Stimulated activated CD4-positive, alpha-beta T cell treated with anti-CD3 and anti-CD28 coated beads, TNF-alpha, amount 100 ng/mL, for 1 hour (primary cell): ENCODE results near the gene KCNC3.

Experiments used
- DNase-seq, 3 donors: peaks; one replicate each; pipeline ENCODE4 v3.0.0-alpha.2; 2020; ENCODE audit warnings: low read depth in 3 of 3, low spot score in 1 of 3

Gene KCNC3

DNA sequence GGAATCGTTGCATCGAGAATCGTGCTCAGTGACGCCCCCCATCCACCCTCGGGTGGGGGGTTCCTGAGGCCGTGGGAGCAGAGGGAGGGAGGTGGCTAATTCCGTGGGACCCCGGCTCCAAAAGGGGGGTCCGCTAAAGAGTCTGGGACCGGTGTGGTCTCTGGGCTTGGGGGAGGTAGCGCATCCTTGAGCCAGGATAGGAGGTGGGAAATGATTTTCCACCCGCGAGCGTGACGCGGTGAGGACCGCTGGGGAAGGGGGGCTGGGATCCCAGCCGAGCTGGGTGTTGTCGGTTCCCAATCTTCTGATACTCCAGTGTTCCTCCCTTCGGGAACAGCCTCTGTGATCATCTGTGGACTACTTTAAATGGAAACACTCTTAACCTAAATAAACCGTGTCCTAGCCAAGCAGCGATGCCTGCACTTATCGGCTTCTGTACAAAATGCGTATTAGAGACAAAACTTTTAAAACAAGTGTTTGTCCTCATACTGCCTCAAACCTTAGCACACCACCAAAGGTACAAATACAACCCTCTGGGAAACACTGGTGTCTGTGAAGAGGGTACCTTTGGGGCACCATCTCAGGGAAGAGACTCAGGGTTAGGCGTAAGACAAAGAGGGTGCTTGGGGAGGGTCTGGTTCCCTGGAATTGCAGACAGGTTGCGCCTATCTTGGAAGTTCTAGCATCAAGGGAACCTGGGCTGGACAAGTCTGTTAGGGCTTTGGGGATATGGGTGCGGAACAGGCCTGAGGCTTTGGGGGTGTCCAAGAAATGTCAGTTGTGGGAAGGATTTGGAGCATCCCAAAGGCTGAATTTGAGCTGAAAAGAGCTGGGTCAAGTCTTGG is 16.0 kb downstream of the KCNC3 start:
- no peak for DNase-seq

DNA sequence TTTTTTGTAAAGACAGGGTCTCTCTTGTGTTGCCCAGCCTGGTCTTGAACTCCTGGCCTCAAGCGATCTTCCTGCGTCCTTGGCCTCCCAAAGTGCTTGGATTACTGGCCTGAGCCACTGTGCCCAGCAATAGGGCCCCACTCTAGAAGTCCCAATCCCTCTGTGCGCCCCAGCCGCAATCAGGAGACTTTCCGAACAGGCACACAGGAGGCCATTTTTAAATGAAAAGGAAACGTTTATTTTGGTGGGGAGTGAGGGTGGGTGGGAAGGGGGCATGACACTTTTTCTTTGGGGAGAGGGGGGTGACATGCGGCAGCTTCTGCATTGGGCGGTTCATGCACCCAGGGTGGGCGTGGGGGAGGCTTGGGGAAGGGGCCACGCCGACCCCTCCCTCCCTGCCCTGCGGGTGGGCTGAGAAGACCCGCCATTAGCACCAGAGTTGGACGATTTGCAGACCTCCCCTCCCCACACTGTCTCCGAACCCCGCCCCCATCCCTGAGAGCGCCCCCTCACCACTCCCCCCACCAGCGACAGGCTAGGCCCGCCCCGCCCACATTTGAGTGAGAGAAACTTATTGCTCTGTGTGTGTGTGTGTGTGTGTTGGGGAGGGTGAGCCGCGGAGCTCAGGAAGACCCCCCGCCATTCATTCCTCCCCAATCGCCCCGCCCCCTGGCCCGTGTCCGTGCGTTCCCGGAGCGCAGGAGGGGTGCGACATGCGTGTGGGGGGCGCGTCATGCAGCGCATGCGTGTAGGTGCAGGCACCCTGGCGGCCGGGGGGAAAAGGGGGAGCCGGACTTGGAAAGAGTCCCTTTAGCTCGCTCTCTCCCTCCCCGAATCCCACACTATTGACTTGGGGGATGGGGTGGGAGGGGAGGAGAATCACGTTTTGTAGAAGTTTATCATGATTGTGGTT is 17.2 kb downstream of the KCNC3 start:
- DNase-seq: no peak

DNA sequence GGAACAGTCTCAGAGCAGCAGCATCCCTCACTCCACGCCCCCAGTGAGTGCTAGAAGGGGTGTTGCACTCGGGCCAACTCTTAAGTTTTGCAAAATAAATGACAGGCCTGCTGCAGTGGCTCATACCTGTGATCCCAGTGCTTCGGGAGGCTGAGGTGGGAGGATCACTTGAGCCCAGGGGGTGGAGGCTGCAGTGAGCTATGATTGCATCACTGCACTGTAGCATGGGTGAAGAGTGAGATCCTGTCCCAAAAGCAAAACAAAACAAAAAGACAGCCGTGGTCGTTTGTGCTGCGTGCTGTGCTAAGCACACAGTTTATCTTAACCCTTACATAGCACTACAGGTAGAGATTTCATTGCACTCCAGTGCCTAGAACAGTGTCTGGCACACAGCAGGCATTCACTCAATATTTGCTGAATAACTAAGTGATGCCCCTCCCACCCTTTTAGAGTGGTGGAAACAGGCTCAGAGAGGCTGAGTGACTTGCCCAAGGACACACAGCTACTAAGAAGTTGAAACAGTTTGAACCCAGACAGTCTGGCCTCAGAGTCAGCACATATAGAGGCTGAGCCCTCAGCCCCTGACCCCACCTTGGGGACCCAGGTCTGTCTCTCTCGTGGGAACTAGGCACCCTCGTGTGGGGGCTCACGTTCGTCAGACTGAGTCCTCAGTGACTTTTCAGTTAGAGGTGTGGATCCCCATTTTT is 18.3 kb downstream of the KCNC3 start:
- DNase-seq: no peak

DNA sequence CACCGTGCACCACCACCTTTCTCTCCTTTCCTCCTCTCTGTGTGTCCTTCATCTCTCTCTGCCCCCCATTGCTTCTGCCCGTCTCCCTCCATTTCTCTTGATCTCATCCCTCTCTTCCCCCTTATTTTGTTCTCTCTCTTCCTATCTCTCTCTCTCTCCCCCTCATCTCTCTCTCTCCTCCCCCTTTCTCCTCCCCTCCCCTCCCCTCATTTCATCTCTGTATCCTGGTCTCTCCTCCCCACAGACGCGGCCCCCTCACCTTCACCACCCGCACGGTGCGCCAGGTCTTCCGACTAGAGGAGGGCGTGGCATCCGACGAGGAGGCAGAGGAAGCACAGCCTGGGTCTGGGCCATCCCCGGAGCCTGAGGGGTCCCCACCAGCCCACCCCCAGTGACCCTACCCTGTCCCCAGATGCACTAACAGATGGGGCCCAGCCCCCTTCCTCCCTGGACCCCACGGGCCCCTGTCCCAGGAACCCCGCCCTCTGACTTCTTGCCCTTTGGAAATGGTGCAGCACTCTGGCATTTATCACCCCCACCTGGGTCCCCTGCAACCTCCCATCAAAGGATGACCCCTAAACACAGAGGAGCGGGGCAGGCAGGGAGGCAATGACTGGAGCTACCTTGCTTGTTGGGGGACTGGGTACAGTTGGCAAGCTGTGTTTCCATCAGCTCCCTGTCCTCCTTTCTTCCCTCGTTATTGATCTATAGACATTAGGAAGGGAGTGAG is 19.6 kb downstream of the KCNC3 start:
- DNase-seq: no peak

GRCh38 chr19:50308991-50309390 is 20.2 kb downstream of the KCNC3 start:
- DNase-seq: no peak

GRCh38 chr19:50303558-50303957 is 25.6 kb downstream of the KCNC3 start:
- no peak for DNase-seq

DNA sequence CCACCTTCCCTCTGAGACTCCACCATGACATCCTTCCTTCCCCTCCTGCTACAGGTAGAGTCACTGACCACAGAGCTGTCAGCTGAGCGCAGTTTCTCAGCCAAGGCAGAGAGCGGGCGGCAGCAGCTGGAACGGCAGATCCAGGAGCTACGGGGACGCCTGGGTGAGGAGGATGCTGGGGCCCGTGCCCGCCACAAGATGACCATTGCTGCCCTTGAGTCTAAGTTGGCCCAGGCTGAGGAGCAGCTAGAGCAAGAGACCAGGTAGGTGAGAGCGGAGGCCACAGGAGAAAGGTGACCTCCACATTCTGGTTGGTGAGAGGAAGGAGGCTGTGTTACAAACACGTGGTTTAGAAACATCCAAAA is 27.6 kb downstream of the KCNC3 start:
- no peak for DNase-seq

DNA sequence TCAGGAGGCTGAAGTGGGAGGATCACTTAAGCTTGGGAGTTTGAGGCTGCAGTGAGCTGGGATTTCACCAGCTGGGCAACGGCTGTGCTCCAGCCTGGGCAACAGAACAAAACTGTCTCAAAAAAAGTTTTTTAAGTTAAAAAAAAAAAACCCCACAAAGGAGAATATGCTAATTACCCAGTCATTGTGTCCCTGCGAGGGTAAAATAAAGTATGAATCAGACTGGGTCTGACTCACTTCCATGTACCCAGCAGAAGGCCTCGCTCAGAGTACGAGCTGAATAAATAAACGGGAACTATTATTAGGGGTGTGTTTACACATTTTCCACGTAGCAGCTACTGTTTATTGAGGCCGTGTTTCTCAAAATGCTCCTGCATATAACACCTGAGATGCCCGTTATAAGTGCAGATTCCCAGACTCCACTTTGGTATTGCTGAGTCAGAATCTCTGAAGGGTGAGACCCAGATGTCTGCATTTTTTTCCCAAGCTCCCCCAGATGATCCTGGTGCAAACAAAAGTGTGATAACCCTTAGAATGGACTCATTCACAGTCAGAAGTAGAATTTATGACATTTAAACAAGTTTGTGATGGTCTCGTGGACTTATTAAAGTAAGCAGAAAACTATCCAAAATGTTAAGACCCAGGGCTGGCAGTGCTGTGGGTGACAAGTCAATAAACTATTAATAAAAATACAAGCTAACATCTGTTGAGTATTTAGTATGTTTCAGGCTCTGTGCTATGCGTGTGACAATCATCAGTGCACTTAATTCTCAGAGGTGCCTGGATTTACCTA is 28.2 kb downstream of the KCNC3 start:
- no peak for DNase-seq

DNA sequence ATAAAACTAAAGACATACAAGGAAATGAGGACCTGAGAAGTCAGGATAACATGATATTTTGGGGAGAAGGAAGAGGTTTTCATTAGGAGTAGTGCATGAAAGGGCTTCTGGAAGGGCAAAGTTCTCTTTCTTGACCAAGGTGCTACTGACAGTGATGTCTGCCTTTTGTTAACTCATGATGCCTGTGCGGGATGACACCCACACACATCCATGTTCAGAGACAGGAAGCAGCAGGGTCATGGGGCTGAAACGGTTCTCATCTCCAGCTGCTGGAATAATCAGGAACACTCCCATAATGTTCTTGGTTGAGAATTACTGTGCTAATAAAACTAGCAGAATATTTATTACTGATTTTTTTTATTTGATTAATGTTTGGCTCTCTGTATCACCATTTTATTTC is 29.1 kb downstream of the KCNC3 start:
- no peak for DNase-seq

DNA sequence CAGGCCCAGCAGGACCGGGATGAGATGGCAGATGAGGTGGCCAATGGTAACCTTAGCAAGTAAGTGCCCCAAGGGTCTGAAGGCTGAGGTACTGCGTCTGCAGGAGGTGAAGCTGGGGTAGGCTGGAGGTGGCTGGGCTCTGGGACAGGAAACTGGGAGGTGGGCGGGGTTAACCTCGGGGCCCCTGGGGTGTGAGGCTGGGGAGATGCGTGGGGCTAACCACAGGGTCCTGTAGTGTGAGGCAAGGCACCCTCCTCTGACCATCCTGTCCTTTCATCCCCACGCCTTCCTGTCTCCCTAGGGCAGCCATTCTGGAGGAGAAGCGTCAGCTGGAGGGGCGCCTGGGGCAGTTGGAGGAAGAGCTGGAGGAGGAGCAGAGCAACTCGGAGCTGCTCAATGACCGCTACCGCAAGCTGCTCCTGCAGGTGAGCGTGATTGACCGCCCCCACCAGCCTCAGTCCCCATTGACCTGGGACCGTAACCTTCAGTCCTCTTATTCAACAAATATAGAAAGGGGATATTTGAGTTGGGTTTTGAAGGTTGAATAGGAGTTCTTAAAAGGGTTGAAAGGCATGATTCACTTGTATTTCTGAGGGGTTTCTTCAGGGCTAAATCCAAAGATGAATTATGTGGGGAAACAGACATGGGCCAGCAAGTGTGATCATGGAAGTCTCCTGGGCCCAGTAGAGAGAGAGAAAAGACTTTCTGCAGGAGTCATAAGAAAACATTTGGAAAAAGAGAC is 35.7 kb downstream of the KCNC3 start:
- DNase-seq: no peak

- no peak for DNase-seq
These were observed 36.9 kb downstream of the KCNC3 start for GRCh38 chr19:50292216-50292827.

DNA sequence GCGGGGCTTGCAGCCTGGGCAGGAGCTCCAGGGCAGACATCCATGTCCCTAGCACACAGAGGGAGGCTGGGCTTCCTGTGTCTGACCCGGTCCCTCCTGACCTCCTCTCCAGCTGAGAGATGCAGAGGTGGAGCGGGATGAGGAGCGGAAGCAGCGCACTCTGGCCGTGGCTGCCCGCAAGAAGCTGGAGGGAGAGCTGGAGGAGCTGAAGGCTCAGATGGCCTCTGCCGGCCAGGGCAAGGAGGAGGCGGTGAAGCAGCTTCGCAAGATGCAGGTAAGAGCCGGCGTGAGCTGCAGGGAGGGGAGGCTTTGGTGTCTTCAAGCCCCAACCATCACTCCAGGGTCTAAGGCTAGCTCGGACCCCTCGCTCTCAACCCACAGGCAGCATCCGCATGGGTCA is 38.4 kb downstream of the KCNC3 start:
- DNase-seq: no peak

DNA sequence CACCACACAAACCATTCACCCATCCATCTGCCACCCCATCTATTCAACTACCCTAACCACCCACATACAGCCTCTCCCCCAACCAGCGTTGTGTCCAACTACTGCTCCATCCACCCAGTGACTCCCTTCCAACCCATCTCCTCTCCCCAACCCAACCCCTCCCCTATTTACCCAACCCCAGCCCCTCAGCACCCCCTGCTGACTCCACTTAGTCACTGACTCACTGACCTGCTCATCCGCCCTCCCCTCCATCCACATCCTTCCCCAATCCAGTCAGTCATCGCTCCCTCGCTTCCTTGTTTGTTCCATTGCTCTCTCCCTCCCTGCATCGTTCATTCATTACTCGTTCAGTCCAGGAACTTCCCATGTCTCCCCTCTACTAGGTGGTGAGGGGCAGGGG is 39.2 kb downstream of the KCNC3 start:
- DNase-seq: no peak

DNA sequence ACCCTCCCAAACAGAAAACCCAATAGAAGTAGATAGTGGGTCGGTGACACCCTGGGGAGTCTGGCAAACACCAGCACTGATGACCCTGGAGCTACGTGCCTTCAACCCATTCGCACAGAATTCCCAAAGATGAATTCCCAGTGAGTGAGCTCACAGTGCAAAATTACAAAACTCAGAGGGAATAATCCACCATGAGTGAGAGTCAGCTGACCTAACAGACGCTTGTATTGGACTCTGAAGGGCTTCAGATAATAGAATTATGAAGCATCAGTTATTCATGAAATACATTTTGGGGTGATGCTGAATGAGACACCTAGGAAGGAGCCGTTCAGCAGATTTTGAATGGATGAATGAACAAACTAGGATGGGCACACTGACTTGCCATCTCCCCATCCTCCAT is 40.2 kb downstream of the KCNC3 start:
- no peak for DNase-seq

- no peak for DNase-seq
These were observed 41.8 kb downstream of the KCNC3 start for GRCh38 chr19:50287331-50287730.

GRCh38 chr19:50286443-50286842 is 42.7 kb downstream of the KCNC3 start:
- no peak for DNase-seq

GRCh38 chr19:50285833-50286232 is 43.3 kb downstream of the KCNC3 start:
- no peak for DNase-seq

DNA sequence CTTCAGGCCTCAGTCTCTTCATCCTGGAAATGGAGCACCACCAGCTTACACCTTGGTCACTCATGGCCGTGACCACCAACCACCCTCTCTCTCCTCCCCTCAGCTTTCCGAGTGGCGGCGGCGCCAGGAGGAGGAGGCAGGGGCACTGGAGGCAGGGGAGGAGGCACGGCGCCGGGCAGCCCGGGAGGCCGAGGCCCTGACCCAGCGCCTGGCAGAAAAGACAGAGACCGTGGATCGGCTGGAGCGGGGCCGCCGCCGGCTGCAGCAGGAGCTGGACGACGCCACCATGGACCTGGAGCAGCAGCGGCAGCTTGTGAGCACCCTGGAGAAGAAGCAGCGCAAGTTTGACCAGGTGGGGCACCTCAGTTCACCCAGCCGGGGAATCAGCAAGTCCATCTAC is 47.7 kb downstream of the KCNC3 start:
- no peak for DNase-seq

GRCh38 chr19:50280983-50281382 is 48.2 kb downstream of the KCNC3 start:
- DNase-seq: no peak
